Spleen (tissue), 11 donors: ENCODE data around the gene CHL1. TPM values are rescaled to one million over a fixed set of nuclear protein-coding genes. Genes with fewer than 3 reads are reported as not detected.

ENCODE experiments used
- DNase-seq: peaks from one replicate; pipeline ENCODE4 v3.0.0-alpha.2; 2020
- H3K27ac ChIP-seq, 8 donors: fragments of 200-600 bp; sonication (generic) in 7 of 8; 1 replicate in 4 of 8; 2 replicates in 4 of 8; pipeline versions ENCODE4 v1.5.0 to v1.8.0; 2016 to 2021; ENCODE audit warnings: inconsistent platforms in 4 of 8, mild to moderate bottlenecking in 4 of 8, moderate library complexity in 1 of 8
- H3K27me3 ChIP-seq, 7 donors: fragments of 200-600 bp; sonication (generic) in 6 of 7; replicated peaks in 1 of 7; 1 replicate in 4 of 7; 2 replicates in 3 of 7; pipeline versions ENCODE4 v1.5.0 to v1.8.0; 2016 to 2021; ENCODE audit warnings: inconsistent platforms in 3 of 7, mild to moderate bottlenecking in 1 of 7
- H3K36me3 ChIP-seq, 6 donors: fragments of 200-600 bp; sonication (generic) in 5 of 6; 1 replicate in 4 of 6; 2 replicates in 2 of 6; pipeline versions ENCODE4 v1.5.0 to v1.8.0; 2016 to 2021; ENCODE audit warnings: inconsistent platforms in 2 of 6
- H3K4me1 ChIP-seq, 6 donors: fragments of 200-600 bp; sonication (generic) in 5 of 6; 1 replicate in 3 of 6; 2 replicates in 3 of 6; pipeline versions ENCODE4 v1.5.0 to v1.8.0; 2016 to 2021; ENCODE audit warnings: inconsistent platforms in 3 of 6
- H3K4me3 ChIP-seq, 8 donors: fragments of 200-600 bp; sonication (generic) in 7 of 8; 1 replicate in 4 of 8; 2 replicates in 4 of 8; pipeline versions ENCODE4 v1.5.0 to v1.8.0; 2016 to 2021; ENCODE audit warnings: inconsistent platforms in 4 of 8, mild to moderate bottlenecking in 4 of 8, moderate library complexity in 2 of 8
- H3K9me3 ChIP-seq, 8 donors: fragments of 200-600 bp; sonication (generic) in 7 of 8; 1 replicate in 4 of 8; 2 replicates in 4 of 8; pipeline versions ENCODE4 v1.5.0 to v1.8.0; 2016 to 2021; ENCODE audit warnings: inconsistent platforms in 4 of 8
- CTCF ChIP-seq, 11 experiments: fragments of 200-600 bp in 7 of 11; fragments of 450-650 bp in 4 of 11; sonication (generic) in 4 of 11; IDR thresholded peaks in 8 of 11; conservative IDR thresholded peaks in 3 of 11; 1 replicate in 7 of 11; 2 replicates in 4 of 11; pipeline versions ENCODE4 v1.4.0 to v1.8.0; 2016 to 2021; ENCODE audit warnings: antibody characterized with exemption in 11 of 11, inconsistent platforms in 4 of 11, mild to moderate bottlenecking in 1 of 11
- POLR2A ChIP-seq, 3 donors: fragments of 450-650 bp; IDR thresholded peaks; one replicate each; pipeline ENCODE4 v1.5.1; 2017; ENCODE audit warnings: antibody characterized with exemption in 3 of 3, mild to moderate bottlenecking in 1 of 3
- POLR2AphosphoS5 ChIP-seq, 3 donors: sonication (generic); formaldehyde crosslinking; IDR thresholded peaks; one replicate each; pipeline ENCODE4 v1.5.1; 2017; ENCODE audit warnings: antibody characterized with exemption in 3 of 3
- WGBS, 5 donors: extraction: QIAGEN DNeasy Blood & Tissue Kit in 3 of 5; methylation state at CpG; one replicate each; pipeline versions ENCODE4 v1.1.5 to v1.1.7; 2013 to 2018; 5-methylcytosine and 5-hydroxymethylcytosine counted together
- intact Hi-C: fragments of 100-400 bp; cut with DNase I; formaldehyde crosslinking; loops from one replicate; pipeline ENCODE4 v1.15.0; 2023; ENCODE audit warnings: low total_unique reads
- polyA plus RNA-seq, 3 donors: library from polyadenylated mRNA; stranded (reverse); fragments of 200-250 nt; gene quantifications; one replicate each; pipeline ENCODE4 v1.2.1, GENCODE V29; 2013
- total RNA-seq, 7 donors: library from RNA; depleted of rRNA in 3 of 7; stranded (reverse); fragments of >200 nt in 3 of 7; fragmentation: NEBNext Ultra II Directional in 4 of 7; extraction: Animal tissue kit (Norgen Biotek cat#: 25700) in 4 of 7; gene quantifications; one replicate each; pipeline versions ENCODE4 v1.1.0 to v1.2.1, GENCODE V29; 2016 to 2021
- donor health status: healthy with polysubstance abuse.
- donor health status: DM: no; HTN: no; CAD: no; lungs with moderate emphysema.
- donor health status: DM: no; HTN: no; CAD: no.
- donor health status: Bipolar disorder and iron deficiency.
- donor health status: healthy.
- donor health status: DM: no; HTN: no; CAD: no.
- donor health status: DM: yes; HTN: yes; CAD: no.

The CHL1 gene
- total and polyA plus RNA-seq, 10 donors = 3.3 to 20.6 (median 12.8) TPM

- Histone ChIP-seq H3K9me3 (no peaks in the 10 kb centered on the region), H3K4me3 (no peak overlapping the region), H3K4me1 (no peaks in the 10 kb centered on the region), H3K36me3 (no peaks in the 10 kb centered on the region), H3K27me3 (no peaks in the 10 kb centered on the region), H3K27ac (no peak overlapping the region)
- no peak for DNase-seq
- intact Hi-C loops = no loop called here
- no peak for TF ChIP-seq CTCF (IDR thresholded peaks at IDR 0.05 in 8 of 11, conservative IDR thresholded peaks at IDR 0.05 in 3 of 11)
- no peak for TF ChIP-seq POLR2AphosphoS5 (IDR thresholded peaks at IDR 0.05)
- no peak for TF ChIP-seq POLR2A (IDR thresholded peaks at IDR 0.05)
- WGBS, 5 donors = 73 to 86% (median 79%) methylated on average over 4 of the region's 4 CpGs
Measured at GRCh38 chr3:341998-342397, 145.4 kb downstream of the CHL1 start.

GRCh38 chr3:346186-346585 is 149.6 kb downstream of the CHL1 start:
- Histone ChIP-seq H3K9me3 (no peaks in the 10 kb centered on the region), H3K27ac (no peak overlapping the region), H3K27me3 (no peaks in the 10 kb centered on the region), H3K4me3 (no peak overlapping the region), H3K36me3 (no peaks in the 10 kb centered on the region), H3K4me1 (no peaks in the 10 kb centered on the region)
- intact Hi-C loops = no loop called here
- no peak for DNase-seq
- WGBS, 5 donors = 86 to 98% (median 94%) methylated on average over 1 of the region's 1 CpG
- TF ChIP-seq POLR2A (IDR thresholded peaks at IDR 0.05) (no peak), POLR2AphosphoS5 (IDR thresholded peaks at IDR 0.05) (no peak), CTCF (IDR thresholded peaks at IDR 0.05 in 8 of 11, conservative IDR thresholded peaks at IDR 0.05 in 3 of 11) (no peak)

GRCh38 chr3:347581-347980 is 151.0 kb downstream of the CHL1 start:
- DNase-seq = no peak
- 72 to 88% (median 78%) methylated on average over 3 of the region's 3 CpGs for WGBS, 5 donors
- no peaks in the 10 kb centered on the region for H3K27me3 ChIP-seq
- intact Hi-C loops = no loop called here
- H3K27ac ChIP-seq = no peak overlapping the region
- H3K4me3 ChIP-seq = no peak overlapping the region
- peaks cover 0 to 2% (median 0%) of the 10 kb centered on the region in 6 donors for H3K4me1 ChIP-seq
- no peaks in the 10 kb centered on the region for H3K36me3 ChIP-seq
- no peak for TF ChIP-seq POLR2A (IDR thresholded peaks at IDR 0.05)
- no peak for TF ChIP-seq CTCF (IDR thresholded peaks at IDR 0.05 in 8 of 11, conservative IDR thresholded peaks at IDR 0.05 in 3 of 11)
- no peak for TF ChIP-seq POLR2AphosphoS5 (IDR thresholded peaks at IDR 0.05)
- no peaks in the 10 kb centered on the region for H3K9me3 ChIP-seq

- 69 to 88% (median 79%) methylated on average over 4 of the region's 4 CpGs for WGBS, 5 donors
- Histone ChIP-seq H3K36me3 (no peaks in the 10 kb centered on the region), H3K4me1 (peaks cover 0 to 19% (median 3%) of the 10 kb centered on the region in 6 donors), H3K4me3 (no peak overlapping the region), H3K27me3 (no peaks in the 10 kb centered on the region), H3K27ac (no peak overlapping the region), H3K9me3 (no peaks in the 10 kb centered on the region)
- intact Hi-C loops = no loop called here
- TF ChIP-seq POLR2A (IDR thresholded peaks at IDR 0.05) = no peak
- no peak for TF ChIP-seq CTCF (IDR thresholded peaks at IDR 0.05 in 8 of 11, conservative IDR thresholded peaks at IDR 0.05 in 3 of 11)
- TF ChIP-seq POLR2AphosphoS5 (IDR thresholded peaks at IDR 0.05) = no peak
- DNase-seq = no peak
Measured at GRCh38 chr3:350871-351371, 154.4 kb downstream of the CHL1 start.
